HepG2 (cell line): Measurements from ENCODE around the gene CD34. TPM values are rescaled to one million over a fixed set of nuclear protein-coding genes. Genes with fewer than 3 reads are reported as not detected.

Source experiments
- ATAC-seq: fragments of 200-7000 bp; cut with Tn5 transposase; 3 replicates; pipeline ENCODE4 v1.9.1; 2020; ENCODE audit warnings: mild to moderate bottlenecking, moderate library complexity
- BruUV-seq: library from RNA; stranded (reverse); fragments of 400-500 nt; replicated peaks from 2 replicates; lab custom pipeline; 2021; lab: Mats Ljungman, UMichigan
- CTCF ChIA-PET: fragments of 300-600 bp; formaldehyde crosslinking; extraction: SDS; loops from one replicate; lab custom pipeline; 2021; ENCODE audit warnings: low total read pairs, inconsistent platforms, low intra/inter-chr PET ratio; lab: Yijun Ruan, JAX
- POLR2A ChIA-PET: fragments of 350-600 bp; sonication (Branson Sonifier 250); formaldehyde crosslinking; loops from one replicate; lab custom pipeline; 2020; ENCODE audit warnings: antibody characterized with exemption, inconsistent platforms; lab: Yijun Ruan, JAX
- DNase-seq: peaks from one replicate; pipeline ENCODE4 v3.0.0-alpha.2; 2015; ENCODE audit warnings: low spot score
- FAIRE-seq: peaks from 3 replicates; lab custom pipeline; 2011; peaks lifted over from hg19 to GRCh38; lab: Jason Lieb, UNC
- H2AFZ ChIP-seq: one replicate; pipeline ENCODE4 v1.6.1; 2011; ENCODE audit warnings: low read length, inconsistent platforms
- H3K27ac ChIP-seq: fragments of 300-600 bp; 3 replicates; pipeline ENCODE4 v1.8.0; 2011; ENCODE audit warnings: mixed run types, mild to moderate bottlenecking, mixed read lengths, low read length, inconsistent platforms; ENCODE audit not compliant: insufficient read depth; ENCODE audit errors: extremely low read length
- H3K27me3 ChIP-seq, 2 experiments: fragments of 200-600 bp in 1 of 2; 2 replicates in 1 of 2; 3 replicates in 1 of 2; pipeline versions ENCODE4 v1.6.0 to v1.8.0; 2011; ENCODE audit warnings: low read length in 2 of 2, mild to moderate bottlenecking in 2 of 2, moderate library complexity in 2 of 2, inconsistent platforms in 1 of 2; ENCODE audit not compliant: insufficient read depth in 2 of 2, control insufficient read depth in 1 of 2
- H3K36me3 ChIP-seq, 2 experiments: fragments of 200-600 bp in 1 of 2; replicated peaks in 1 of 2; 2 replicates in 1 of 2; 3 replicates in 1 of 2; pipeline versions ENCODE4 v1.5.1 to v1.8.0; 2011; ENCODE audit warnings: low read length in 2 of 2, inconsistent platforms in 1 of 2; ENCODE audit not compliant: insufficient read depth in 2 of 2, control insufficient read depth in 1 of 2
- H3K4me1 ChIP-seq: 2 replicates; pipeline ENCODE4 v1.5.1; 2012; ENCODE audit warnings: low read length, inconsistent platforms; ENCODE audit not compliant: insufficient read depth
- H3K4me2 ChIP-seq: 2 replicates; pipeline ENCODE4 v1.6.0; 2011; ENCODE audit warnings: low read depth, low read length, inconsistent platforms
- H3K4me3 ChIP-seq, 3 experiments: fragments of 200-600 bp in 1 of 3; sonication (generic), shearing (Covaris generic) in 1 of 3; replicated peaks in 1 of 3; 2 replicates each; pipeline ENCODE4 v1.5.1; 2011 to 2016; ENCODE audit warnings: low read length in 3 of 3, inconsistent platforms in 2 of 3, low read depth in 2 of 3, mild to moderate bottlenecking in 2 of 3, control low read depth in 1 of 3, mixed read lengths in 1 of 3; ENCODE audit not compliant: insufficient read depth in 1 of 3
- H3K79me2 ChIP-seq: one replicate; pipeline ENCODE4 v1.6.1; 2011; ENCODE audit warnings: low read length, inconsistent platforms; ENCODE audit not compliant: insufficient read depth
- H3K9ac ChIP-seq: 2 replicates; pipeline ENCODE4 v1.6.0; 2011; ENCODE audit warnings: mild to moderate bottlenecking, low read depth, low read length, inconsistent platforms; ENCODE audit not compliant: insufficient read depth
- H3K9me3 ChIP-seq: 2 replicates; pipeline ENCODE4 v1.5.1; 2012; ENCODE audit warnings: mild to moderate bottlenecking, low read length
- H4K20me1 ChIP-seq: 2 replicates; pipeline ENCODE4 v1.6.0; 2011; ENCODE audit warnings: inconsistent platforms, mild to moderate bottlenecking, low read length, moderate library complexity; ENCODE audit not compliant: insufficient read depth
- ARNT2 ChIP-seq: sonication (generic); formaldehyde crosslinking; IDR thresholded peaks from 2 replicates; pipeline ENCODE4 v1.8.0; 2022; ENCODE audit warnings: mild to moderate bottlenecking, low read depth, missing genetic modification reagents, moderate library complexity
- CHD2 ChIP-seq: IDR thresholded peaks from 2 replicates; pipeline ENCODE4 v1.6.1; 2011; ENCODE audit warnings: low read depth, low read length, improper control_type of control experiment
- DDIT3 ChIP-seq: sonication (generic); formaldehyde crosslinking; IDR thresholded peaks from 2 replicates; pipeline ENCODE4 v1.4.0; 2020; ENCODE audit warnings: mild to moderate bottlenecking, missing genetic modification reagents
- DRAP1 ChIP-seq: IDR thresholded peaks from 2 replicates; pipeline ENCODE4 v1.6.1; 2016; ENCODE audit warnings: missing genetic modification reagents, missing compliant biosample characterization
- GLMP ChIP-seq: sonication (generic); formaldehyde crosslinking; IDR thresholded peaks from 2 replicates; pipeline ENCODE4 v1.9.0; 2021; ENCODE audit warnings: missing genetic modification reagents, mild to moderate bottlenecking, borderline replicate concordance
- HNRNPK ChIP-seq: fragments of 200-400 bp; formaldehyde crosslinking; IDR thresholded peaks from 2 replicates; pipeline ENCODE4 v1.6.1; 2018; ENCODE audit warnings: low read length, low read depth, moderate library complexity, mild to moderate bottlenecking; ENCODE audit not compliant: poor library complexity, severe bottlenecking
- JDP2 ChIP-seq: sonication (generic); formaldehyde crosslinking; IDR thresholded peaks from 2 replicates; pipeline ENCODE4 v1.8.1; 2022; ENCODE audit warnings: missing genetic modification reagents, borderline replicate concordance
- KLF11 ChIP-seq: IDR thresholded peaks from 2 replicates; pipeline ENCODE4 v1.6.1; 2016; ENCODE audit warnings: missing compliant biosample characterization
- MAZ ChIP-seq, 2 experiments: sonication (generic) in 1 of 2; formaldehyde crosslinking in 1 of 2; IDR thresholded peaks; 2 replicates each; pipeline versions ENCODE4 v1.5.0 to v1.6.1; 2012 to 2020; ENCODE audit warnings: low read depth in 2 of 2, mild to moderate bottlenecking in 2 of 2, borderline replicate concordance in 1 of 2, improper control_type of control experiment in 1 of 2, low read length in 1 of 2, missing genetic modification reagents in 1 of 2, moderate library complexity in 1 of 2
- NR2F2 ChIP-seq: IDR thresholded peaks from 2 replicates; pipeline ENCODE4 v1.6.1; 2012; ENCODE audit warnings: low read depth, inconsistent platforms, borderline replicate concordance
- REL ChIP-seq: sonication (generic); formaldehyde crosslinking; conservative IDR thresholded peaks from 2 replicates; pipeline ENCODE4 v1.8.0; 2022; ENCODE audit warnings: mild to moderate bottlenecking, missing genetic modification reagents, moderate library complexity
- SAFB2 ChIP-seq: sonication (generic); formaldehyde crosslinking; IDR thresholded peaks from 2 replicates; pipeline ENCODE4 v1.5.1; 2020; ENCODE audit warnings: missing genetic modification reagents, low read depth, mild to moderate bottlenecking, borderline replicate concordance
- SCMH1 ChIP-seq: sonication (generic); formaldehyde crosslinking; IDR thresholded peaks from 2 replicates; pipeline ENCODE4 v1.9.0; 2021; ENCODE audit warnings: missing genetic modification reagents, mild to moderate bottlenecking, borderline replicate concordance
- ZC3H4 ChIP-seq: sonication (generic); formaldehyde crosslinking; IDR thresholded peaks from 2 replicates; pipeline ENCODE4 v1.4.0; 2020; ENCODE audit warnings: missing genetic modification reagents, borderline replicate concordance
- ZNF224 ChIP-seq: sonication (generic); formaldehyde crosslinking; IDR thresholded peaks from 2 replicates; pipeline ENCODE4 v1.5.0; 2020; ENCODE audit warnings: mild to moderate bottlenecking, missing genetic modification reagents
- ZNF737 ChIP-seq: sonication (generic); formaldehyde crosslinking; IDR thresholded peaks from 2 replicates; pipeline ENCODE4 v1.5.0; 2020; ENCODE audit warnings: missing genetic modification reagents, mild to moderate bottlenecking, borderline replicate concordance
- WGBS: methylation state at CpG from one replicate; pipeline ENCODE4 v1.1.6; 2017; ENCODE audit warnings: low lambda C conversion rate; 5-methylcytosine and 5-hydroxymethylcytosine counted together
- in situ Hi-C: cut with HindIII; loops from 2 replicates; pipeline ENCODE4 v1.10.0; 2017; ENCODE audit warnings: low pct_unique_long_range_greater_than_20kb; ENCODE audit not compliant: extremely low pct_ligation_motif_present
- intact Hi-C: fragments of 100-400 bp; cut with micrococcal nuclease; formaldehyde crosslinking; loops from one replicate; pipeline ENCODE4 v1.10.0; 2022; ENCODE audit not compliant: unreplicated experiment
- polyA plus RNA-seq, 8 experiments: library from polyadenylated mRNA; depleted of rRNA in 3 of 8; stranded (reverse) in 7 of 8; unstranded in 1 of 8; fragments of >200 nt; fragmentation: Illumina TruSeq in 4 of 8; extraction: Trizol in 4 of 8; gene quantifications; 2 replicates each; pipeline versions ENCODE4 v1.2.1 to v1.2.3, GENCODE V29; 2011 to 2016; ENCODE audit warnings: low read depth in 4 of 8, missing spikeins in 1 of 8, mixed read lengths in 1 of 8; ENCODE audit not compliant: insufficient read depth in 1 of 8
- total RNA-seq, 5 experiments: library from RNA; depleted of rRNA; stranded (reverse); fragments of >200 nt; fragmentation: Illumina TruSeq; extraction: Trizol; gene quantifications; 2 replicates each; pipeline ENCODE4 v1.2.3, GENCODE V29; 2016; ENCODE audit warnings: low read depth in 1 of 5

Gene CD34
- total and polyA plus RNA-seq, 2 of the 13 experiments (the other 11 are each of a cell fraction or from before 2014, with no cell fraction given): not detected

GRCh38 chr1:207847116-207847515, 63.8 kb downstream of the CD34 start:
- Histone ChIP-seq H3K4me2 (no peak overlapping the region), H3K9ac (no peak overlapping the region)

GRCh38 chr1:207845109-207845508, 65.8 kb downstream of the CD34 start:
- no peaks in the 10 kb centered on the region for H3K36me3 ChIP-seq
- POLR2A ChIA-PET: no interaction called here
- H3K79me2 ChIP-seq: peaks cover 3% of the 10 kb centered on the region
- no peak overlapping the region for H3K27ac ChIP-seq
- H3K4me1 ChIP-seq: peaks cover 12% of the 10 kb centered on the region
- H3K9me3 ChIP-seq: no peaks in the 10 kb centered on the region
- FAIRE-seq: no peak
- no peak overlapping the region for H3K4me3 ChIP-seq
- TF ChIP-seq DRAP1 (CRISPR knock-in tag) (no peak), GLMP (CRISPR knock-in tag) (no peak), SCMH1 (no peak), CHD2 (no peak), ZC3H4 (no peak), MAZ (IDR thresholded peaks at IDR 0.05; ENCODE audit: borderline replicate concordance, low read depth, low read length) (no peak), MAZ (CRISPR knock-in tag; IDR thresholded peaks at IDR 0.05; ENCODE audit: low read depth) (no peak)
- ATAC-seq: no peak
- no peak overlapping the region for H3K9ac ChIP-seq
- CTCF ChIA-PET: no interaction called here
- no peak for DNase-seq
- H2AFZ ChIP-seq: no peak overlapping the region
- H3K27me3 ChIP-seq: no peaks in the 10 kb centered on the region
- no peak overlapping the region for H3K4me2 ChIP-seq
- H4K20me1 ChIP-seq: no peaks in the 10 kb centered on the region
- intact Hi-C loops (no loop called here), in situ Hi-C loops (no loop called here)
- no TSS peak for BruUV-seq
- WGBS: 100% methylated on average over 5 of the region's 6 CpGs

More at GRCh38 chr1:207847116-207847515, 63.8 kb downstream of the CD34 start:
- H3K4me3 ChIP-seq: no peak overlapping the region
- no peaks in the 10 kb centered on the region for H4K20me1 ChIP-seq
- no peak overlapping the region for H2AFZ ChIP-seq
- no peaks in the 10 kb centered on the region for H3K27me3 ChIP-seq
- no TSS peak for BruUV-seq
- H3K4me1 ChIP-seq: peaks cover 12% of the 10 kb centered on the region
- in situ Hi-C loops: no loop called here
- no peak for ATAC-seq
- 95% methylated on average over 5 of the region's 5 CpGs for whole genome bisulfite sequencing
- no peak for DNase-seq
- no peaks in the 10 kb centered on the region for H3K9me3 ChIP-seq
- FAIRE-seq: no peak
- H3K27ac ChIP-seq: no peak overlapping the region
- ChIA-PET POLR2A (no interaction called here), CTCF (no interaction called here)
- TF ChIP-seq KLF11 (CRISPR knock-in tag): no peak
- TF ChIP-seq DDIT3 (CRISPR knock-in tag): no peak
- TF ChIP-seq SAFB2 (CRISPR knock-in tag): no peak
- TF ChIP-seq ZNF224 (CRISPR knock-in tag): no peak
- TF ChIP-seq REL: no peak
- TF ChIP-seq ZNF737 (CRISPR knock-in tag): no peak
- no peak for TF ChIP-seq HNRNPK
- TF ChIP-seq JDP2 (CRISPR knock-in tag): no peak
- TF ChIP-seq ARNT2 (CRISPR knock-in tag): no peak
- TF ChIP-seq NR2F2: no peak
- H3K79me2 ChIP-seq: peaks cover 3% of the 10 kb centered on the region
- intact Hi-C loops: no loop called here
- H3K36me3 ChIP-seq: no peaks in the 10 kb centered on the region; a peak in 1 of 5 replicates
